HepG2 (cell line): ENCODE measurements around the gene OR11H1. TPM values are rescaled to one million over a fixed set of nuclear protein-coding genes. Genes with fewer than 3 reads are reported as not detected.
"Not testable (repeated sequence)": the region's sequence is repeated elsewhere in the genome, so short reads cannot be mapped to it uniquely, and the experiment has no call there.

Experiments used
- ATAC-seq: fragments of 200-7000 bp; cut with Tn5 transposase; 3 replicates; pipeline ENCODE4 v1.9.1; 2020; ENCODE audit warnings: mild to moderate bottlenecking, moderate library complexity
- BruUV-seq: library from RNA; stranded (reverse); fragments of 400-500 nt; replicated peaks from 2 replicates; lab custom pipeline; 2021; lab: Mats Ljungman, UMichigan
- CTCF ChIA-PET: fragments of 300-600 bp; formaldehyde crosslinking; extraction: SDS; loops from one replicate; lab custom pipeline; 2021; ENCODE audit warnings: low total read pairs, inconsistent platforms, low intra/inter-chr PET ratio; lab: Yijun Ruan, JAX
- POLR2A ChIA-PET: fragments of 350-600 bp; sonication (Branson Sonifier 250); formaldehyde crosslinking; loops from one replicate; lab custom pipeline; 2020; ENCODE audit warnings: antibody characterized with exemption, inconsistent platforms; lab: Yijun Ruan, JAX
- DNase-seq: peaks from one replicate; pipeline ENCODE4 v3.0.0-alpha.2; 2015; ENCODE audit warnings: low spot score
- FAIRE-seq: peaks from 3 replicates; lab custom pipeline; 2011; peaks lifted over from hg19 to GRCh38; lab: Jason Lieb, UNC
- H2AFZ ChIP-seq: one replicate; pipeline ENCODE4 v1.6.1; 2011; ENCODE audit warnings: low read length, inconsistent platforms
- H3K27ac ChIP-seq: fragments of 300-600 bp; 3 replicates; pipeline ENCODE4 v1.8.0; 2011; ENCODE audit warnings: mixed run types, mild to moderate bottlenecking, mixed read lengths, low read length, inconsistent platforms; ENCODE audit not compliant: insufficient read depth; ENCODE audit errors: extremely low read length
- H3K27me3 ChIP-seq, 2 experiments: fragments of 200-600 bp in 1 of 2; 2 replicates in 1 of 2; 3 replicates in 1 of 2; pipeline versions ENCODE4 v1.6.0 to v1.8.0; 2011; ENCODE audit warnings: low read length in 2 of 2, mild to moderate bottlenecking in 2 of 2, moderate library complexity in 2 of 2, inconsistent platforms in 1 of 2; ENCODE audit not compliant: insufficient read depth in 2 of 2, control insufficient read depth in 1 of 2
- H3K36me3 ChIP-seq, 2 experiments: fragments of 200-600 bp in 1 of 2; replicated peaks in 1 of 2; 2 replicates in 1 of 2; 3 replicates in 1 of 2; pipeline versions ENCODE4 v1.5.1 to v1.8.0; 2011; ENCODE audit warnings: low read length in 2 of 2, inconsistent platforms in 1 of 2; ENCODE audit not compliant: insufficient read depth in 2 of 2, control insufficient read depth in 1 of 2
- H3K4me1 ChIP-seq: 2 replicates; pipeline ENCODE4 v1.5.1; 2012; ENCODE audit warnings: low read length, inconsistent platforms; ENCODE audit not compliant: insufficient read depth
- H3K4me2 ChIP-seq: 2 replicates; pipeline ENCODE4 v1.6.0; 2011; ENCODE audit warnings: low read depth, low read length, inconsistent platforms
- H3K4me3 ChIP-seq, 3 experiments: fragments of 200-600 bp in 1 of 3; sonication (generic), shearing (Covaris generic) in 1 of 3; replicated peaks in 1 of 3; 2 replicates each; pipeline ENCODE4 v1.5.1; 2011 to 2016; ENCODE audit warnings: low read length in 3 of 3, inconsistent platforms in 2 of 3, low read depth in 2 of 3, mild to moderate bottlenecking in 2 of 3, control low read depth in 1 of 3, mixed read lengths in 1 of 3; ENCODE audit not compliant: insufficient read depth in 1 of 3
- H3K79me2 ChIP-seq: one replicate; pipeline ENCODE4 v1.6.1; 2011; ENCODE audit warnings: low read length, inconsistent platforms; ENCODE audit not compliant: insufficient read depth
- H3K9ac ChIP-seq: 2 replicates; pipeline ENCODE4 v1.6.0; 2011; ENCODE audit warnings: mild to moderate bottlenecking, low read depth, low read length, inconsistent platforms; ENCODE audit not compliant: insufficient read depth
- H3K9me3 ChIP-seq: 2 replicates; pipeline ENCODE4 v1.5.1; 2012; ENCODE audit warnings: mild to moderate bottlenecking, low read length
- H4K20me1 ChIP-seq: 2 replicates; pipeline ENCODE4 v1.6.0; 2011; ENCODE audit warnings: inconsistent platforms, mild to moderate bottlenecking, low read length, moderate library complexity; ENCODE audit not compliant: insufficient read depth
- WGBS: methylation state at CpG from one replicate; pipeline ENCODE4 v1.1.6; 2017; ENCODE audit warnings: low lambda C conversion rate; 5-methylcytosine and 5-hydroxymethylcytosine counted together
- in situ Hi-C: cut with HindIII; loops from 2 replicates; pipeline ENCODE4 v1.10.0; 2017; ENCODE audit warnings: low pct_unique_long_range_greater_than_20kb; ENCODE audit not compliant: extremely low pct_ligation_motif_present
- intact Hi-C: fragments of 100-400 bp; cut with micrococcal nuclease; formaldehyde crosslinking; loops from one replicate; pipeline ENCODE4 v1.10.0; 2022; ENCODE audit not compliant: unreplicated experiment
- polyA plus RNA-seq, 8 experiments: library from polyadenylated mRNA; depleted of rRNA in 3 of 8; stranded (reverse) in 7 of 8; unstranded in 1 of 8; fragments of >200 nt; fragmentation: Illumina TruSeq in 4 of 8; extraction: Trizol in 4 of 8; gene quantifications; 2 replicates each; pipeline versions ENCODE4 v1.2.1 to v1.2.3, GENCODE V29; 2011 to 2016; ENCODE audit warnings: low read depth in 4 of 8, missing spikeins in 1 of 8, mixed read lengths in 1 of 8; ENCODE audit not compliant: insufficient read depth in 1 of 8
- total RNA-seq, 5 experiments: library from RNA; depleted of rRNA; stranded (reverse); fragments of >200 nt; fragmentation: Illumina TruSeq; extraction: Trizol; gene quantifications; 2 replicates each; pipeline ENCODE4 v1.2.3, GENCODE V29; 2016; ENCODE audit warnings: low read depth in 1 of 5

OR11H1 gene
- total and polyA plus RNA-seq, 2 of the 13 experiments (the other 11 are each of a cell fraction or from before 2014, with no cell fraction given): not detected

- H2AFZ ChIP-seq, BruUV-seq, H3K4me3 ChIP-seq, intact Hi-C loops, H3K27ac ChIP-seq, POLR2A ChIA-PET, FAIRE-seq, H3K4me2 ChIP-seq, H3K79me2 ChIP-seq, H4K20me1 ChIP-seq, H3K9me3 ChIP-seq, H3K9ac ChIP-seq, DNase-seq, H3K4me1 ChIP-seq, in situ Hi-C loops, CTCF ChIA-PET, H3K36me3 ChIP-seq, ATAC-seq, H3K27me3 ChIP-seq: not testable (repeated sequence)
- whole genome bisulfite sequencing: 45% methylated on average over 5 of the region's 10 CpGs
These were observed 35.5 kb downstream of the OR11H1 start for GRCh38 chr22:15563461-15563860.

GRCh38 chr22:15565063-15565462 lies 37.1 kb downstream of the OR11H1 start:
- H3K4me3 ChIP-seq, in situ Hi-C loops, DNase-seq, POLR2A ChIA-PET, ATAC-seq, H3K4me1 ChIP-seq, CTCF ChIA-PET, H3K9ac ChIP-seq, H3K79me2 ChIP-seq, H3K27ac ChIP-seq, FAIRE-seq, H3K4me2 ChIP-seq, H4K20me1 ChIP-seq, H3K27me3 ChIP-seq, H2AFZ ChIP-seq, intact Hi-C loops, BruUV-seq, H3K9me3 ChIP-seq, H3K36me3 ChIP-seq: not testable (repeated sequence)

Other genes with a start within 250 kb of the OR11H1 start
- not detected in 2 replicates for gene POTEH, start 161.8 kb downstream of the OR11H1 start, total RNA-seq (2016; rRNA removed; fragmentation: Illumina TruSeq; extraction: Trizol)
- gene POTEH, start 161.8 kb downstream of the OR11H1 start, polyA plus RNA-seq (2011; rRNA removed): not detected in 2 replicates